ENCODE measurements around the gene GDF15. TPM values are rescaled to one million over a fixed set of nuclear protein-coding genes. Genes with fewer than 3 reads are reported as not detected.

The GDF15 gene
- total and polyA plus RNA-seq, 11 donors, result 0.33 to 5.7 (median 0.93) TPM

DNA sequence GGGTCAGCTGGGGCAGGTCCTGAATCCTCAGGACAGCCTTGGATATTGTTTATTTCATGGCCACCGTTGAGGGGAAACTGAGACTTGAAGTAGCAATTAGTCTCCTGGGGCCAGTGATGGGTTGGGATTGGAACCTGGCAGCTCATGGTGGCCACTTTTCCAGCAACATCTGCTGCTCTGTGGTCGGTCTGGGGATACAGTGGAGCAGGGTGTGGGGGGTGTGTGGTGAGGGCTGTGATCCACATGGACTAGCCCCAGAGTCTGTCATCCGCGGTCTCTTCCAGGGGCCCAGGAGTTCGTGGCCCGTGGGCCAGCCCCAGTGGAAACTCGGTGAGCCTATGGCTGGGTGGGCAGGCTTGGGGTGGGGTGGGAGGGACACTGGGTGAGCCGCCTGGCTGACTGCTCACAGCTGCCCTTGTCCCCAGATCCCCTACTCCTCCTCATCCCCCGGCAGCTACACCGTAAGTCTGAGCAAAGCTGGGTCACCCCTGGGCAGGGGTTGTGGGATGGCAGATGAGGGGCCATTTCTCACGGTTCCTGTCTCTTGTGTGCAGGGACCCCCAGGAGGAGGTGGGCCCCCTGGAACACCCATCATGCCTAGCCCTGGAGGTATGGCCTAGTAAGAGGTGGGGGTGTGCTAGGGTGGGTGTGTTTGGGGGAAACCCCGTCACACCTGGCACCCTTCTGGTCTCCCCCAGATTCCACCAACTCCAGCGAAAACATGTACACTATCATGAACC lies 46.5 kb downstream of the GDF15 start:
- H3K4me3 ChIP-seq, result peak overlapping the region in 8 of 12 donors; percentile 46 to 64 (median 52)
- WGBS, 4 donors, result 76 to 93% (median 84%) methylated on average over 9 to 13 of the region's 13 CpGs
- intact Hi-C loops (cut with DNase I), result no loop called here
- DNase-seq (no peak), ATAC-seq (no peak)
- H3K36me3 ChIP-seq, result peaks cover 0 to 22% (median 3%) of the 10 kb centered on the region in 9 donors
- peak overlapping the region in 2 of 12 donors; percentile 19 to 60 for H3K27ac ChIP-seq
- no peak for TF ChIP-seq POLR2A (IDR thresholded peaks at IDR 0.05)
- TF ChIP-seq, protein P1, sequence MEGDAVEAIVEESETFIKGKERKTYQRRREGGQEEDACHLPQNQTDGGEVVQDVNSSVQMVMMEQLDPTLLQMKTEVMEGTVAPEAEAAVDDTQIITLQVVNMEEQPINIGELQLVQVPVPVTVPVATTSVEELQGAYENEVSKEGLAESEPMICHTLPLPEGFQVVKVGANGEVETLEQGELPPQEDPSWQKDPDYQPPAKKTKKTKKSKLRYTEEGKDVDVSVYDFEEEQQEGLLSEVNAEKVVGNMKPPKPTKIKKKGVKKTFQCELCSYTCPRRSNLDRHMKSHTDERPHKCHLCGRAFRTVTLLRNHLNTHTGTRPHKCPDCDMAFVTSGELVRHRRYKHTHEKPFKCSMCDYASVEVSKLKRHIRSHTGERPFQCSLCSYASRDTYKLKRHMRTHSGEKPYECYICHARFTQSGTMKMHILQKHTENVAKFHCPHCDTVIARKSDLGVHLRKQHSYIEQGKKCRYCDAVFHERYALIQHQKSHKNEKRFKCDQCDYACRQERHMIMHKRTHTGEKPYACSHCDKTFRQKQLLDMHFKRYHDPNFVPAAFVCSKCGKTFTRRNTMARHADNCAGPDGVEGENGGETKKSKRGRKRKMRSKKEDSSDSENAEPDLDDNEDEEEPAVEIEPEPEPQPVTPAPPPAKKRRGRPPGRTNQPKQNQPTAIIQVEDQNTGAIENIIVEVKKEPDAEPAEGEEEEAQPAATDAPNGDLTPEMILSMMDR (IDR thresholded peaks at IDR 0.05), result no peak
- no peaks in the 10 kb centered on the region for H3K9me3 ChIP-seq
- H3K27me3 ChIP-seq, result no peaks in the 10 kb centered on the region
- H3K4me1 ChIP-seq, result peaks cover 11 to 64% (median 38%) of the 10 kb centered on the region in 12 donors

- ATAC-seq, result no peak
- no peak for DNase-seq
- Histone ChIP-seq H3K27me3 (no peaks in the 10 kb centered on the region), H3K4me1 (peaks cover 11 to 66% (median 43%) of the 10 kb centered on the region in 12 donors), H3K27ac (peak overlapping the region in 7 of 12 donors; percentile 8 to 61 (median 56)), H3K9me3 (no peaks in the 10 kb centered on the region), H3K36me3 (peaks cover 0 to 22% (median 3%) of the 10 kb centered on the region in 9 donors), H3K4me3 (peak overlapping the region; percentile 17 to 64 (median 50))
- WGBS, 4 donors, result 13 to 43% (median 25%) methylated on average over 19 to 59 of the region's 59 CpGs
- intact Hi-C loops (cut with DNase I), result no loop called here
- TF ChIP-seq, protein P1 (IDR thresholded peaks at IDR 0.05), result no peak
- no peak for TF ChIP-seq POLR2A (IDR thresholded peaks at IDR 0.05)
These were observed 47.2 kb downstream of the GDF15 start for GRCh38 chr19:18433015-18433691.

DNA sequence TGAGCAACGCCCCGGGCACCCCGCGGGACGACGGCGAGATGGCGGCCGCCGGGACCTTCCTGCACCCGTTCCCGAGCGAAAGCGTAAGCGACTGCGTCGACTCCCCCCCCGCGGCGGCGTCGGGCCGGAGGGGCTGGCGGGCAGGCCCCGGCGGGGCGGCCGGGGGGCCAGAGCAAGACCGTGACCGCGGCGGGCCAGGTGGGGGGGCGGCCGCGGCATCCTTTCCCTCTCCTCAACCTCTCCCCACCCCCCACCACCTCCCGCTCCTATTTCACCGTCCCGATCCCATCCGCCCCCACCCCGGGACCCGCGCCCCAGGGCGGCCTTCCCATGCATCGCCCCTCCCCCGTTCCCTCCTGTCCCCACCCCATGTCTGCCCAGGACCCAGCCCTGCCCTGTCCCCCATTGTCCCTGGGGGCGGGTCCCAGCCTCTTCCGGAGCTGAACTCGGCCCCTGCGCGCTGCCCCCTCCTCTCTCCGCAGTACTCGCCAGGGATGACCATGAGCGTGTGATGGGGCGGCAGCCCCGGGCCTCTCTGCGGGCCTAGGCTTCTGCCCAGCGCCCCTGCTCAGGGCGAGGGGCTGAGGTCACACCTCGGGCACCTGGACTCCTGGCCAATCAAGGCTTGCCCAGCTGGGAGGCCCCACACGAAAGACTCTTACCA lies 47.9 kb downstream of the GDF15 start:
- Histone ChIP-seq H3K27me3 (no peaks in the 10 kb centered on the region), H3K36me3 (peaks cover 0 to 22% (median 3%) of the 10 kb centered on the region in 9 donors), H3K27ac (peak overlapping the region in 7 of 12 donors; percentile 8 to 61 (median 56)), H3K4me3 (peak overlapping the region; percentile 17 to 64 (median 50)), H3K4me1 (peaks cover 6 to 66% (median 43%) of the 10 kb centered on the region in 12 donors), H3K9me3 (no peaks in the 10 kb centered on the region)
- 6 to 41% (median 16%) methylated on average over 10 to 60 of the region's 60 CpGs for WGBS, 4 donors
- TF ChIP-seq, protein P1 (IDR thresholded peaks at IDR 0.05), result no peak
- no peak for TF ChIP-seq POLR2A (IDR thresholded peaks at IDR 0.05)
- ATAC-seq, result no peak
- DNase-seq, result no peak
- intact Hi-C loops (cut with DNase I), result no loop called here

Measured in heart left ventricle (tissue), 16 donors.